GM12874 (cell line): ENCODE data around the gene TUBAL3.

Experiments used
- CTCF ChIP-seq: IDR thresholded peaks from 2 replicates; pipeline ENCODE4 v1.5.1; 2011; ENCODE audit warnings: low read depth, mild to moderate bottlenecking, control low read depth, low read length, moderate library complexity; ENCODE audit not compliant: insufficient read depth

TUBAL3 gene

GRCh38 chr10:5361966-5362365 is 42.7 kb downstream of the TUBAL3 start:
- no peak for TF ChIP-seq CTCF

GRCh38 chr10:5360318-5360915 is 44.2 kb downstream of the TUBAL3 start:
- TF ChIP-seq CTCF, result no peak

- TF ChIP-seq CTCF, result no peak
Observed at GRCh38 chr10:5356302-5356763, 48.3 kb downstream of the TUBAL3 start.

GRCh38 chr10:5355594-5356301 is 48.9 kb downstream of the TUBAL3 start:
- no peak for TF ChIP-seq CTCF

- TF ChIP-seq CTCF, result no peak
Observed at GRCh38 chr10:5354068-5354467, 50.6 kb downstream of the TUBAL3 start.

GRCh38 chr10:5349362-5349761 is 55.3 kb downstream of the TUBAL3 start:
- TF ChIP-seq CTCF, result no peak

GRCh38 chr10:5346881-5347280 is 57.7 kb downstream of the TUBAL3 start:
- no peak for TF ChIP-seq CTCF
